Esophagus squamous epithelium (tissue), 4 donors: ENCODE measurements around the gene GPRASP3.

ENCODE experiments used
- POLR2A ChIP-seq, 4 donors: fragments of 450-650 bp; IDR thresholded peaks; one replicate each; pipeline ENCODE4 v1.6.1; 2017; ENCODE audit warnings: antibody characterized with exemption in 4 of 4, mild to moderate bottlenecking in 4 of 4, moderate library complexity in 3 of 4
- TF ChIP-seq, protein P1 (sequence below), 6 experiments: fragments of 450-650 bp in 4 of 6; fragments of 200-600 bp in 2 of 6; sonication (generic) in 2 of 6; IDR thresholded peaks; one replicate each; pipeline ENCODE4 v1.5.1; 2016 to 2019; ENCODE audit warnings: antibody characterized with exemption in 6 of 6, mild to moderate bottlenecking in 4 of 6, moderate library complexity in 4 of 6

DNA sequence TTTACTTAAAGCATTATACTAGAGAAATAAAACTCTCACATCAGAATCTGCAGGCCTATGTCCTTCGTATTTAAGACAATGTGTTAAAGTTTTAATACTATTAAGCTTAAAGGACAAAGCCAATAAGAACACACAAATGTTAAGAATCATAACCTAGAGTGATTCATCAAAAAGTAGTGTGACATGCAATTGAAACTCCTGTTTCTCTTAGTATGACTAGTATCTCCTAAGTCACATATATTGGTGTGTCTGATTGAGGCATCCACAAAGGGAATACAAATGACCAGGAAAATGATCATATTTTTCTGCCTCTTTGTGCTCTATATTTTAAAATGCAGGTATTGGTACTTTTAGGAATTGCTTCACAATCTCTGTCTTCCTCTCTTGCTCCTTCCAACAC, 23.8 kb downstream of the GPRASP3 start:
- TF ChIP-seq, protein P1, sequence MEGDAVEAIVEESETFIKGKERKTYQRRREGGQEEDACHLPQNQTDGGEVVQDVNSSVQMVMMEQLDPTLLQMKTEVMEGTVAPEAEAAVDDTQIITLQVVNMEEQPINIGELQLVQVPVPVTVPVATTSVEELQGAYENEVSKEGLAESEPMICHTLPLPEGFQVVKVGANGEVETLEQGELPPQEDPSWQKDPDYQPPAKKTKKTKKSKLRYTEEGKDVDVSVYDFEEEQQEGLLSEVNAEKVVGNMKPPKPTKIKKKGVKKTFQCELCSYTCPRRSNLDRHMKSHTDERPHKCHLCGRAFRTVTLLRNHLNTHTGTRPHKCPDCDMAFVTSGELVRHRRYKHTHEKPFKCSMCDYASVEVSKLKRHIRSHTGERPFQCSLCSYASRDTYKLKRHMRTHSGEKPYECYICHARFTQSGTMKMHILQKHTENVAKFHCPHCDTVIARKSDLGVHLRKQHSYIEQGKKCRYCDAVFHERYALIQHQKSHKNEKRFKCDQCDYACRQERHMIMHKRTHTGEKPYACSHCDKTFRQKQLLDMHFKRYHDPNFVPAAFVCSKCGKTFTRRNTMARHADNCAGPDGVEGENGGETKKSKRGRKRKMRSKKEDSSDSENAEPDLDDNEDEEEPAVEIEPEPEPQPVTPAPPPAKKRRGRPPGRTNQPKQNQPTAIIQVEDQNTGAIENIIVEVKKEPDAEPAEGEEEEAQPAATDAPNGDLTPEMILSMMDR (IDR thresholded peaks at IDR 0.05): no peak
- TF ChIP-seq POLR2A (IDR thresholded peaks at IDR 0.05): no peak
